G401 (cell line): ENCODE measurements around the gene OR2V1. TPM values are rescaled to one million over a fixed set of nuclear protein-coding genes. Genes with fewer than 3 reads are reported as not detected.
"Not testable (repeated sequence)": the region's sequence is repeated elsewhere in the genome, so short reads cannot be mapped to it uniquely, and the experiment has no call there.

Experiments used
- DNase-seq: peaks from one replicate; pipeline ENCODE4 v3.0.0-alpha.2; 2015; ENCODE audit warnings: low spot score
- in situ Hi-C: cut with HindIII; loops from 2 replicates; pipeline ENCODE4 v1.10.0; 2016; ENCODE audit warnings: low sequenced_read_pairs, mixed read lengths
- total RNA-seq: library from RNA; depleted of rRNA; stranded (reverse); fragments of >200 nt; shearing (Covaris generic); gene quantifications from 2 replicates; pipeline ENCODE4 v1.2.3, GENCODE V29; 2014

The OR2V1 gene
- total RNA-seq, 1 experiment from 2014 or later, result not detected

GRCh38 chr5:181160755-181161533 lies 30.0 kb upstream of the OR2V1 start:
- in situ Hi-C loops, result not testable (repeated sequence)

GRCh38 chr5:181160152-181160754 lies 29.3 kb upstream of the OR2V1 start:
- peak; percentile 82 for DNase-seq
- in situ Hi-C loops, result no loop called here

More at GRCh38 chr5:181160755-181161533, 30.0 kb upstream of the OR2V1 start:
- DNase-seq, result peak; percentile 82

GRCh38 chr5:181159286-181160151 lies 28.6 kb upstream of the OR2V1 start:
- in situ Hi-C loops, result no loop called here
- DNase-seq, result peak; percentile 91

- in situ Hi-C loops, result no loop called here
- no peak for DNase-seq
Observed at GRCh38 chr5:181158869-181159268, 27.9 kb upstream of the OR2V1 start.

GRCh38 chr5:181156758-181157157 lies 25.8 kb upstream of the OR2V1 start:
- in situ Hi-C loops, result no loop called here

GRCh38 chr5:181153814-181154213 lies 22.8 kb upstream of the OR2V1 start:
- DNase-seq, result no peak
- in situ Hi-C loops, result no loop called here

More at GRCh38 chr5:181156758-181157157, 25.8 kb upstream of the OR2V1 start:
- DNase-seq, result no peak

- in situ Hi-C loops, result no loop called here
- no peak for DNase-seq
Observed at GRCh38 chr5:181152406-181152805, 21.4 kb upstream of the OR2V1 start.

GRCh38 chr5:181151146-181151545 lies 20.2 kb upstream of the OR2V1 start:
- in situ Hi-C loops, result no loop called here
- DNase-seq, result no peak

GRCh38 chr5:181149806-181150733 lies 19.1 kb upstream of the OR2V1 start:
- in situ Hi-C loops, result no loop called here

GRCh38 chr5:181149355-181149754 lies 18.4 kb upstream of the OR2V1 start:
- in situ Hi-C loops, result no loop called here

More at GRCh38 chr5:181149806-181150733, 19.1 kb upstream of the OR2V1 start:
- DNase-seq, result no peak

GRCh38 chr5:181146927-181147636 lies 16.1 kb upstream of the OR2V1 start, which contains the start of gene OR2V2:
Gene OR2V2 (plus strand): TSS chr5:181147586. CDS start chr5:181154943, 7,357 bp downstream.
- in situ Hi-C loops, DNase-seq: not testable (repeated sequence)

More at GRCh38 chr5:181149355-181149754, 18.4 kb upstream of the OR2V1 start:
- DNase-seq, result no peak

GRCh38 chr5:181145133-181145532 lies 14.2 kb upstream of the OR2V1 start:
- no peak for DNase-seq
- in situ Hi-C loops, result no loop called here

GRCh38 chr5:181142054-181142453 lies 11.1 kb upstream of the OR2V1 start:
- in situ Hi-C loops, result no loop called here
- no peak for DNase-seq

GRCh38 chr5:181140766-181141165 lies 9.8 kb upstream of the OR2V1 start:
- in situ Hi-C loops, result no loop called here
- DNase-seq, result no peak

GRCh38 chr5:181138258-181138657 lies 7.3 kb upstream of the OR2V1 start:
- no peak for DNase-seq
- in situ Hi-C loops, result no loop called here

- in situ Hi-C loops, result no loop called here
- no peak for DNase-seq
Observed at GRCh38 chr5:181136361-181136955, 5.5 kb upstream of the OR2V1 start.

GRCh38 chr5:181134259-181134658 lies 3.3 kb upstream of the OR2V1 start:
- in situ Hi-C loops, result no loop called here
- DNase-seq, result no peak
